ENCODE data around the gene GBP2. TPM values are rescaled to one million over a fixed set of nuclear protein-coding genes. Genes with fewer than 3 reads are reported as not detected.

GBP2 gene
- total and polyA plus RNA-seq, 3 donors from 2014 or later, result 35.2 to 41.3 (median 39.5) TPM

- TF ChIP-seq POLR2A (IDR thresholded peaks at IDR 0.05), result no peak
- TF ChIP-seq, protein P1, sequence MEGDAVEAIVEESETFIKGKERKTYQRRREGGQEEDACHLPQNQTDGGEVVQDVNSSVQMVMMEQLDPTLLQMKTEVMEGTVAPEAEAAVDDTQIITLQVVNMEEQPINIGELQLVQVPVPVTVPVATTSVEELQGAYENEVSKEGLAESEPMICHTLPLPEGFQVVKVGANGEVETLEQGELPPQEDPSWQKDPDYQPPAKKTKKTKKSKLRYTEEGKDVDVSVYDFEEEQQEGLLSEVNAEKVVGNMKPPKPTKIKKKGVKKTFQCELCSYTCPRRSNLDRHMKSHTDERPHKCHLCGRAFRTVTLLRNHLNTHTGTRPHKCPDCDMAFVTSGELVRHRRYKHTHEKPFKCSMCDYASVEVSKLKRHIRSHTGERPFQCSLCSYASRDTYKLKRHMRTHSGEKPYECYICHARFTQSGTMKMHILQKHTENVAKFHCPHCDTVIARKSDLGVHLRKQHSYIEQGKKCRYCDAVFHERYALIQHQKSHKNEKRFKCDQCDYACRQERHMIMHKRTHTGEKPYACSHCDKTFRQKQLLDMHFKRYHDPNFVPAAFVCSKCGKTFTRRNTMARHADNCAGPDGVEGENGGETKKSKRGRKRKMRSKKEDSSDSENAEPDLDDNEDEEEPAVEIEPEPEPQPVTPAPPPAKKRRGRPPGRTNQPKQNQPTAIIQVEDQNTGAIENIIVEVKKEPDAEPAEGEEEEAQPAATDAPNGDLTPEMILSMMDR (IDR thresholded peaks at IDR 0.05), result no peak
- no peaks in the 10 kb centered on the region for H3K9me3 ChIP-seq
- DNase-seq, result no peak
- H3K27ac ChIP-seq, result no peak overlapping the region
- no peak overlapping the region for H3K4me3 ChIP-seq
- no peaks in the 10 kb centered on the region for H3K36me3 ChIP-seq (ENCODE audit: low read depth, missing control alignments)
- intact Hi-C loops (cut with DNase I; ENCODE audit: low total_unique reads), result no loop called here
- no peaks in the 10 kb centered on the region for H3K27me3 ChIP-seq
- WGBS, 2 donors, result 66 to 79% methylated on average over 3 of the region's 3 CpGs
- no peaks in the 10 kb centered on the region for H3K4me1 ChIP-seq
Observed at GRCh38 chr1:89147678-89148658, 22.1 kb upstream of the GBP2 start.

- intact Hi-C loops (cut with DNase I; ENCODE audit: low total_unique reads), result no loop called here
- no peaks in the 10 kb centered on the region for H3K4me1 ChIP-seq
- H3K4me3 ChIP-seq, result no peak overlapping the region
- H3K27ac ChIP-seq, result no peak overlapping the region
- no peaks in the 10 kb centered on the region for H3K27me3 ChIP-seq
- no peak for TF ChIP-seq POLR2A (IDR thresholded peaks at IDR 0.05)
- TF ChIP-seq, protein P1 (IDR thresholded peaks at IDR 0.05), result no peak
- no peaks in the 10 kb centered on the region for H3K9me3 ChIP-seq
- H3K36me3 ChIP-seq (ENCODE audit: low read depth, missing control alignments), result no peaks in the 10 kb centered on the region
- 83 to 90% methylated on average over 3 of the region's 3 CpGs for WGBS, 2 donors
- DNase-seq, result no peak
Observed at GRCh38 chr1:89146721-89147120, 20.8 kb upstream of the GBP2 start.

DNA sequence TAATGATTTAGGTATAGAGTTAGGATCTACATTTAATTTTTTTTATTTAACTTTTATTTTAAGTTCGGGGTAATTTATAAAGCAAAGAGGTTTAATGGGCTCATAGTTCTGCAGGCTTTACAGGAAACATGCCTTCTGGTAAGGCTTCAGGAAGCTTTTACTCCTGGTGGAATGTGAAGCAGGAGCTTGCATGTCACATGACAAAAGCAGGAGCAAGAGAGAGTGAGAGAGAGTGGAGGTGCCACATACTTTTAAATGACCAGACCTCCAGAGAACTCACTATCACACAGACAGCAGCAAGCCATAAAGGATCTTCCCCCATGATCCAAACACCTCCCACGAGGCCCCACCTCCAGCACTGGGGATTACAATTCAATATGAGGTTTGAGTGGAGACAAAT, 17.6 kb upstream of the GBP2 start:
- Histone ChIP-seq H3K27me3 (no peaks in the 10 kb centered on the region), H3K9me3 (no peaks in the 10 kb centered on the region), H3K36me3 (ENCODE audit: low read depth, missing control alignments) (no peaks in the 10 kb centered on the region), H3K27ac (no peak overlapping the region), H3K4me1 (no peaks in the 10 kb centered on the region), H3K4me3 (no peak overlapping the region)
- 89 to 91% methylated on average over 2 of the region's 2 CpGs for WGBS, 2 donors
- intact Hi-C loops (cut with DNase I; ENCODE audit: low total_unique reads), result no loop called here
- no peak for DNase-seq
- TF ChIP-seq POLR2A (IDR thresholded peaks at IDR 0.05), result no peak
- TF ChIP-seq, protein P1 (IDR thresholded peaks at IDR 0.05), result no peak

DNA sequence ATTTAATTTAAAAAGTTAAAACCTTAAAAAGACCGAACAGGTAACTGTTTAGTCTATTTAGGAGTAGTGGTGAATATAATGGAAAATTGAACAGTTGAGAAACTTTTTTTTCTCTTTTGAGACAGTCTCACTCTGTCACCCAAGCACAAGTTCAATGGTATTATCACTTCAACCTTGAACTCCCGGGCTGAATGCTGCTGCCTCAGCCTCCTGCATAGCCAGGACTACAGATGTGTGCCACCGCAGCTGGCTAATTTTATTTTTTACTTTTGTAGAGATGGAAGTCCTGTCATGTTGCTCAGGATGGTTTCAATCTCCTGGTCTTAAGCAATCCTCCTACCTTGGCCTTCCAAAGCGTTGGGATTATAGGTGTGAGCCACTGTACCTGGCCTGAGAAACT, 16.2 kb upstream of the GBP2 start:
- Histone ChIP-seq H3K4me1 (no peaks in the 10 kb centered on the region), H3K27ac (no peak overlapping the region), H3K27me3 (no peaks in the 10 kb centered on the region), H3K9me3 (no peaks in the 10 kb centered on the region), H3K36me3 (ENCODE audit: low read depth, missing control alignments) (no peaks in the 10 kb centered on the region), H3K4me3 (no peak overlapping the region)
- DNase-seq, result no peak
- intact Hi-C loops (cut with DNase I; ENCODE audit: low total_unique reads), result no loop called here
- no peak for TF ChIP-seq POLR2A (IDR thresholded peaks at IDR 0.05)
- TF ChIP-seq, protein P1 (IDR thresholded peaks at IDR 0.05), result no peak
- 69 to 71% methylated on average over 4 of the region's 4 CpGs for WGBS, 2 donors

All from testis (tissue), 3 donors.